HFFc6 (cell line): ENCODE data around the gene DENND5A. TPM values are rescaled to one million over a fixed set of nuclear protein-coding genes. Genes with fewer than 3 reads are reported as not detected.
A peak's percentile ranks its signal among the peaks of the same experiment; 100 is the strongest.

Experiments
- DNase-seq: peaks from one replicate; pipeline ENCODE4 v3.0.0-alpha.2; 2018
- H3K27ac Mint-ChIP-seq: 2 replicates; pipeline ENCODE4 v1.8.0; 2020; ENCODE audit warnings: mild to moderate bottlenecking, mixed read lengths
- H3K27me3 Mint-ChIP-seq: 2 replicates; pipeline ENCODE4 v1.8.0; 2021; ENCODE audit warnings: mild to moderate bottlenecking, moderate library complexity, mixed read lengths; ENCODE audit not compliant: insufficient read depth
- H3K36me3 Mint-ChIP-seq: 2 replicates; pipeline ENCODE4 v1.8.0; 2021; ENCODE audit warnings: low read depth, mixed read lengths
- H3K4me1 Mint-ChIP-seq: 2 replicates; pipeline ENCODE4 v1.8.0; 2020; ENCODE audit warnings: low read depth, mixed read lengths
- H3K4me3 Mint-ChIP-seq: 2 replicates; pipeline ENCODE4 v1.8.0; 2020; ENCODE audit warnings: mild to moderate bottlenecking, moderate library complexity, mixed read lengths
- H3K9me3 Mint-ChIP-seq: 2 replicates; pipeline ENCODE4 v1.8.0; 2020; ENCODE audit warnings: mild to moderate bottlenecking, mixed read lengths
- long read RNA-seq: library from polyadenylated mRNA; unstranded; transcript quantifications from one replicate; pipeline ENCODE4 v2.0.0, GENCODE V29; 2019
- total RNA-seq, 6 experiments: library from RNA; stranded (reverse); fragmentation: NEBNext Ultra II Directional; extraction: Animal tissue kit (Norgen Biotek cat#: 25700); gene quantifications; 2 replicates in 1 of 6; 3 replicates in 5 of 6; pipeline ENCODE4 v1.2.3, GENCODE V29; 2021
- TF ChIP-seq, protein P1 (sequence below): fragments of 200-600 bp; sonication (generic); IDR thresholded peaks from 2 replicates; pipeline ENCODE4 v1.5.0; 2021; ENCODE audit warnings: antibody characterized with exemption, mild to moderate bottlenecking

DENND5A gene
- 100 to 1,000 TPM in 1 of 6 experiments, 10 to 100 TPM in 5; 82.0 to 106 (median 92.8) TPM for total RNA-seq
- long read RNA-seq, partial matches to known transcripts: 17 of 22 reads
- long read RNA-seq, other reads (novel, unspliced or antisense): 5 of 22 reads

DNA sequence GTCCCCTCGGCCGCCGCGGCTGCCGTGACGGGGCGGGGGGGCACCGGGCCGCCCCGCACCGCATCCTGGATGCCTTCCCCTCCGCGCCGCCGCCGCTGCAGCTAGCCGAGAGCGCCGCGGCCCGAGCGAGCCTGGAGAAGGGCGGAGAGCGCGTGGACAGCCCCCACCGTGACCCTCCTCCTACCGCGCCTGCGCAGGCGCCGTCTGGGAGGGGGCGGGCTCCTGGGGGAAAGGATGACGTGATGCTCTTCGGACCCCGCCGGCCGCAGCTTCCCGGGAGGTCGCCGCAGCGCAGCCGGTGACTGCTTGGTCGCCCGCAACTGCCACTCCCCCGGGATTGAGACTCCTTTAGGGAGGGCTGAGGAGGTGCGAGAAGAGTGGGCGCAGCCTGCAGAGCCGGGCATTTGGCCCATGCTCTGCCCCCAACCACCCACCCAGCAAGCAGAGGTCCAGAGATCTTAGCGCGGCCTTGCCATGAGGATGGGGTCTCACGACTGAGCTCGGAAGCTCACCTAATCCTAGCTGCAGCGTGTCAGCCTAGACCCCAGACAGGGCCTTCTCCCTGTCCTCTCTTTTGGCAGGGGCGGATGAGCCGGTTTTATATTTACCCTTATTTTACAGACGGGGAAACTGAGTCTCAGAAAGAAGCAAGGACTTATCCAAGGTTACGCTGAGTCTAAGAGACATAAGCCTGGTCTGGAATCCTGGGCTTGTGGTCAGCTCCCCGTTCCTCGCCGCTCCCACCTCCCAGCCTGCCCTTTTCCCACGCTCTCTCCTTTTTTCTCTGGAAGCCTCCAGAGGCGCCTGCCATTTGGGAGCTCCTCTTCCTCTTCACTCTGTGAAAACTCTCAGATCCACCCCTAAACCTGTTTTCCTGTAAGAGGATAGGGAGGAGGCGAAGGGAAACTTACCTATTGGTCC lies at the start of gene DENND5A:
Gene DENND5A (minus strand): TSS at position 140 of the 921 bp plus-strand sequence. CDS start 281 bp downstream, outside the sequence.
- Mint-ChIP-seq H3K36me3 (peaks cover 8% of the 10 kb centered on the region), H3K9me3 (no peaks in the 10 kb centered on the region), H3K27ac (peak within 1 kb of the TSS; percentile 96), H3K4me1 (peaks cover 54% of the 10 kb centered on the region), H3K27me3 (no peaks in the 10 kb centered on the region; the same call in none of the 2 replicates), H3K4me3 (peak within 1 kb of the TSS; percentile 96)
- TF ChIP-seq, protein P1, sequence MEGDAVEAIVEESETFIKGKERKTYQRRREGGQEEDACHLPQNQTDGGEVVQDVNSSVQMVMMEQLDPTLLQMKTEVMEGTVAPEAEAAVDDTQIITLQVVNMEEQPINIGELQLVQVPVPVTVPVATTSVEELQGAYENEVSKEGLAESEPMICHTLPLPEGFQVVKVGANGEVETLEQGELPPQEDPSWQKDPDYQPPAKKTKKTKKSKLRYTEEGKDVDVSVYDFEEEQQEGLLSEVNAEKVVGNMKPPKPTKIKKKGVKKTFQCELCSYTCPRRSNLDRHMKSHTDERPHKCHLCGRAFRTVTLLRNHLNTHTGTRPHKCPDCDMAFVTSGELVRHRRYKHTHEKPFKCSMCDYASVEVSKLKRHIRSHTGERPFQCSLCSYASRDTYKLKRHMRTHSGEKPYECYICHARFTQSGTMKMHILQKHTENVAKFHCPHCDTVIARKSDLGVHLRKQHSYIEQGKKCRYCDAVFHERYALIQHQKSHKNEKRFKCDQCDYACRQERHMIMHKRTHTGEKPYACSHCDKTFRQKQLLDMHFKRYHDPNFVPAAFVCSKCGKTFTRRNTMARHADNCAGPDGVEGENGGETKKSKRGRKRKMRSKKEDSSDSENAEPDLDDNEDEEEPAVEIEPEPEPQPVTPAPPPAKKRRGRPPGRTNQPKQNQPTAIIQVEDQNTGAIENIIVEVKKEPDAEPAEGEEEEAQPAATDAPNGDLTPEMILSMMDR: no peak
- peak; percentile 70 for DNase-seq

DNA sequence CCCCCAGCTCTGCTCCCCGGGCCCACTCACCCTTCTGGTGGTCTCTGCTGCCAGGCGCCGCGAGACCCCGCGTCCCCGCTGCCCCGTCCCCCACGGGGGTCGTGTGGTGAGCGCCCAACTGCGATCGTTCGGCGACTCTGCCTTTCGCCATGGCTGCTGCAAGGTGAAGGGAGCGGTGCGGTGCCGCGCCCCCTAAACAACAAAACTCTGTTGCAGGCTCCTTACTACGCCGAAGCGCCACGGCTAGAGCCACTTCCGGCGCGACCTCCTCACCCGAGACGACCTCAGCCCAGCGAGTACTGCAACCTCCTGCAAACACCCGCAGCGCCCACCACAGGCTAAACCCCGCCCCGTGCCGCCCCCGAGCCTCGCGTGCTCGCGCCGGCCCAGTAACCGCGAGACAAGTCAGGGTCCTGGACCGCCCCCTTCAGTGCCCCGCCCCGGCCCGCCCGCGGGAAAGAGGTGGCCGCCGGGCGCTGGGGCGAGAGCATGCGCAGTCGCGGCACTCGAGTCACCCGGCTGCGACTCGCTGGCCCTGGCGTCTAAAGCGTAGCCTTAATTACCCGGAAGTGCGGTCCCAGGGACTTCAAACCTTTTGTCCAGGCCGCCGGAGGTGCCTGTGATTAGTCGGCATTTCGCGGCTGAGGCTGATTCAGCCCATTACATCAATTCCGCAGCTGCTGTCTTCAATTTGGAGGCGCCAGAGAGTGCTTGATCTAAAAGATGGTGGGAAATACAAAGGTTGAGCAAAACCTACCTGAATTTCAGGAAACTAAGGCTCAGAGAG lies 49.3 kb upstream of the DENND5A start, which contains the start of gene TMEM41B:
Gene TMEM41B (minus strand): TSS at position 303 of the 787 bp plus-strand sequence. CDS start 152 bp downstream, at position 151.
- Mint-ChIP-seq H3K27me3 (no peaks in the 10 kb centered on the region; the same call in 1 of the 2 replicates), H3K4me1 (peaks cover 46% of the 10 kb centered on the region), H3K27ac (peak within 1 kb of the TSS; percentile 97), H3K9me3 (no peaks in the 10 kb centered on the region), H3K36me3 (peaks cover 15% of the 10 kb centered on the region), H3K4me3 (peak within 1 kb of the TSS; percentile 98)
- peak; percentile 99 for DNase-seq
- TF ChIP-seq, protein P1: peak; percentile 50

DNA sequence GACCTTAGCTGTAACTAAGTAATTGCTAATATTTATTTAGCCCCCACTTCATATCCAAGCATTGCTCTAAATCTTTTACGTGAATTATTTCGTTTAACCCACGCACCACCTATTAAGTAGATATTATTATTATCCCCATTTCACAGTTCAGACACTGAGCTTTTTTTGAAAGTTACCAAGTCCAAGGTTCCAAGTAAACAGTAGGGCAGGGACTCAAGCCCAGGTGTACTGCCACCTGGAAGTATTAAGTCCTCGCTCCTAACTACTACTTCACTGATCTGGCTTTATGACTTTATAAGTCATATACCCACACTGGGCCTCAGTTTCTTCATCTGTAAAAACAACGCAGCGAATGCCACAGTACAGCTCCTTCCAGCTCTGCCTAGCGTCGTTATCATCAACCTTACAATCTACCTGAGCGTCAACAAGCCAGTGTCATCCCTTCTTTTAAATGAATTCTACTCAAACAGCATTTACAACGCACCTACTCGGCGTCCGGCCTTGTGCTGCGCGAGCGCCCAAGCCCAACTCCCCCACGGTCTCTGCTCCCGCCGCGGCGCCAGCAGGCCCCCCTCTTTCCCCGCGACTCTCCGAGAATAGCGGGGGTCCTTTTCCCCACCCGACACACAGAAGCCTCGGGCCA lies 48.6 kb upstream of the DENND5A start:
- Mint-ChIP-seq H3K36me3 (peaks cover 18% of the 10 kb centered on the region), H3K4me1 (peaks cover 39% of the 10 kb centered on the region), H3K27ac (peak overlapping the region; percentile 93), H3K9me3 (no peaks in the 10 kb centered on the region), H3K27me3 (no peaks in the 10 kb centered on the region), H3K4me3 (peak overlapping the region; percentile 98)
- TF ChIP-seq, protein P1: no peak
- DNase-seq: no peak

DNA sequence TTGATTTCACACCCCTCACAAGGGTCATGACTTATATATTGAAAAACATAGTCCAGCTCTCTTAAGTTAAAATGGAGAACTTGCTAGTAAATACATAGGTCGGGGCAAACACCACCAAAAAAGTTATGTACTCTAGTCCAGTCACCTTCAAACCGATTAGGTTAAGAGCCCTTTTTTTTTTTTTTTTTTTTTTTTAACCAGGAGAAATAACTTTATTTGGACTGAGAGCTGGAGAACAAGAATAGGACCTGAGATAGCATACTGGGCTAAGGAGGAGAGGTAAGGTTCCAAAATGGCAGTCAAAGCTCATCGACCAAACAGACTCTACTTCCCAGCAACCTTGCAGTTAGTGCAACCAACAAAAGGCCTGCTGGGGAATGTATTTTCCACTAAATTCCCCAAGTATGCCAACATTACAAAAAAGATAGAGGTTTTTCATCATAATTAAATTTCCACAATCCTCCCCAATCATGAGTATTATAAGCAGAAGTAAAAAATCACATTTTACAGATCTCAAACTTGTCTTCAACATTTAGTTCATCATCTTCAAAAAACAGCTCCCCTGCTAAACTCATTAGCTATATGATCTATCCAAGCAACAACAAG lies 45.4 kb upstream of the DENND5A start:
- TF ChIP-seq, protein P1: no peak
- Mint-ChIP-seq H3K4me3 (no peak overlapping the region), H3K9me3 (no peaks in the 10 kb centered on the region; the same call in 1 of the 2 replicates), H3K27me3 (no peaks in the 10 kb centered on the region), H3K36me3 (peaks cover 30% of the 10 kb centered on the region), H3K27ac (peak overlapping the region; percentile 27; the same call in 1 of the 2 replicates), H3K4me1 (peaks cover 46% of the 10 kb centered on the region)
- no peak for DNase-seq
